LNCaP clone FGC (cell line): ENCODE measurements around the gene TOR4A.

Source experiments
- DNase-seq: peaks from one replicate; pipeline ENCODE4 v3.0.0-alpha.2; 2011; ENCODE audit warnings: low read depth
- H3K4me3 ChIP-seq: 2 replicates; pipeline ENCODE4 v1.5.1; 2011; ENCODE audit warnings: mild to moderate bottlenecking, low read depth, low read length, control low read depth
- TF ChIP-seq, protein P1 (sequence below): IDR thresholded peaks from 2 replicates; pipeline ENCODE4 v1.5.1; 2012; ENCODE audit warnings: mild to moderate bottlenecking; ENCODE audit not compliant: control insufficient read depth, insufficient read depth; ENCODE audit errors: extremely low read depth

The TOR4A gene

DNA sequence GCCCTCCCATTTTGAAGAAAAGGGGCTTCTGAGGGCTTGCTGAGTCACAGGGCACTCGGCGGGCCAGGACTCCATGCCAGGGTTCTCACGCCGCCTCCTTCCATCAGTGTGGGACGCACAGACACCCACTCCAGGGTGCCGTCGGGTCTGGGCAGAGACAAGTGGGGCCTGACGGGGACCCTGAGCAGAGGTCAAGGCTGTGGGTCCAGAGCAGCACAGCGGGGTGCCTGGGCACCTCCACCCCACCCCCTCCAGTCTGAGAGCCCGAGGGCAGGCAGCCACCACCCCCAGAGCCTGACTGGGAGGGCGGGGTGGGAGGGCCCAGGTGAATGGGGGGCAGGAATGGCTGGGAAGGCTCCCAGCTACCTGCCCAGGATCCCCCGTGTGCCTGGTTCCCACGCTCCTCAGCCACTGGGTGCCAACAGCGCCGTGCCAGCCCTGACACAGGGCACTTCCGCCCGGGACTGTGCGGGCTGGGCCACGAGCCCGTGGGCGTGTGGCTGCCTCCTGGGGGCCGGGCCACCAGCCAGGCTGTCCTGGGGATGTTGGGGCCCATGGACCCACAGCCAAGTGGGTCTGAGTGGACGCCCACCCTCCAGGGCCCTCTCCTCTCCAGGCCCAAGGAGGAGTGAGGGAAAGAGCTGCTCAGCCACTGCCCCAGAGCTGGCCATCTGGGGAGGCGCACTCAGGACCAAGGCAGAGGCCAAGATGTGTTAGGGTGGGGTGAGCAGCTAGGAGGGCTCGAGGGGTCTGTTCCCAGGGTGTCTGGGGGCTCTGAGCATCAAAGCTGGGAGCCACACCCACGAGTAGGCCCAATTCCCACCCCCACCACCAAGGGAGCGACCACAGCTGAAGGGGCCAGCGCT lies 34.7 kb downstream of the TOR4A start:
- TF ChIP-seq, protein P1, sequence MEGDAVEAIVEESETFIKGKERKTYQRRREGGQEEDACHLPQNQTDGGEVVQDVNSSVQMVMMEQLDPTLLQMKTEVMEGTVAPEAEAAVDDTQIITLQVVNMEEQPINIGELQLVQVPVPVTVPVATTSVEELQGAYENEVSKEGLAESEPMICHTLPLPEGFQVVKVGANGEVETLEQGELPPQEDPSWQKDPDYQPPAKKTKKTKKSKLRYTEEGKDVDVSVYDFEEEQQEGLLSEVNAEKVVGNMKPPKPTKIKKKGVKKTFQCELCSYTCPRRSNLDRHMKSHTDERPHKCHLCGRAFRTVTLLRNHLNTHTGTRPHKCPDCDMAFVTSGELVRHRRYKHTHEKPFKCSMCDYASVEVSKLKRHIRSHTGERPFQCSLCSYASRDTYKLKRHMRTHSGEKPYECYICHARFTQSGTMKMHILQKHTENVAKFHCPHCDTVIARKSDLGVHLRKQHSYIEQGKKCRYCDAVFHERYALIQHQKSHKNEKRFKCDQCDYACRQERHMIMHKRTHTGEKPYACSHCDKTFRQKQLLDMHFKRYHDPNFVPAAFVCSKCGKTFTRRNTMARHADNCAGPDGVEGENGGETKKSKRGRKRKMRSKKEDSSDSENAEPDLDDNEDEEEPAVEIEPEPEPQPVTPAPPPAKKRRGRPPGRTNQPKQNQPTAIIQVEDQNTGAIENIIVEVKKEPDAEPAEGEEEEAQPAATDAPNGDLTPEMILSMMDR: no peak
- DNase-seq: no peak
- H3K4me3 ChIP-seq: no peak overlapping the region

DNA sequence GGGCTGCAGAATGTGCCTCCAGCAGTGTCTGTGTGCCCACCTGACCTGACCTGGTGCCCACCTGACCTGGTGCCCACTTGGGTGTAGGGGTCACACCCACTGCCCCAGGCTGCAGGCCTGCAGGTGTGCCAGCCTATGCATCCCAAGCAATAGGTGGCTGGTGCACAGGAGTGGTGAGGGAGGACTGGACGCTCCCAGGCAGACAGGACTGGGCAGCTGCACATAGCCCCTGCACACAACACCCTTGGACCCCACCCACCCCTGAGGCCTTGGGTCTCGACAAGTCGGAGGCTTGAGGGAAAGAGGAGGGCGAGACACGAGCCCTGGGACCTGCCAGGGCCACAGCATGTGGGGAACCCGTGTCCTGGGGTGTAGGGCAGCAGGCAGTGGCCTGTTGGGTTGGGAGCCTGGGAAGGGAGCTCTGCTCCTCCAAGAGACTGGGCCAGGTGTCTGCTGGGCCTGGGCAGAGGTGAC lies 35.4 kb downstream of the TOR4A start:
- no peak overlapping the region for H3K4me3 ChIP-seq
- DNase-seq: no peak
- TF ChIP-seq, protein P1: no peak

DNA sequence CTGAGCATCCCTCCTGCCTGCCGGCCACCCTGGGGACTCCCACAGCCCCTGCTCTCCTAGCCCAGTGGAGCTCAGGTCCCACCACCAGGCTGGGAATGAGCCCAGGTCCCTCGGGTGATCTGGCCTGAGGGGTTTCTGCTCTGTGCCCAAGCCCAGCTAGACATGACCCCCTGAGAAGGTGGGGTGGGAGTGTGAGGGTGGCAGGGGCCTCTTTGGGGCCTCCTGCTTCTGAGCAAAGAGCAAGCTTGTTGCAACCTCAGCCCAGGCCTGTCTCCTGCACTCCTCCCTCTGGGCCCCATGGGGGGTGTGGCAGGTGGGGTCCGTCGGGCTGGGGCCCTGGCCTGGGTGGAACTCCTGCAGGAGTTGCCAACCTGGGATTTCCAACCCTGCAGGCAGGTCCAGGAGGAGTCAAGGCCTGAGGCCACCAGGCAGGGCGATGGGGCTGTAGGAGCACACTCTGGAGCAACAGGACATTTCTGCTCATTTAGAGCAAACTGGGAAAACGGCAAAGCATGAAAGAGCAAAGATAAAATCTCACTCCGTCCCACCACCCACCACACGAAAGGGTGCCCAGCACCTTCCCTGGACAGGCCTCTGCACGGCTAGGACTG lies 35.9 kb downstream of the TOR4A start:
- no peak overlapping the region for H3K4me3 ChIP-seq
- no peak for DNase-seq

GRCh38 chr9:137313956-137314560 lies 36.5 kb downstream of the TOR4A start:
- TF ChIP-seq, protein P1: no peak
- no peak for DNase-seq
- no peak overlapping the region for H3K4me3 ChIP-seq

More for the DNA sequence above, 35.9 kb downstream of the TOR4A start:
- TF ChIP-seq, protein P1: no peak

DNA sequence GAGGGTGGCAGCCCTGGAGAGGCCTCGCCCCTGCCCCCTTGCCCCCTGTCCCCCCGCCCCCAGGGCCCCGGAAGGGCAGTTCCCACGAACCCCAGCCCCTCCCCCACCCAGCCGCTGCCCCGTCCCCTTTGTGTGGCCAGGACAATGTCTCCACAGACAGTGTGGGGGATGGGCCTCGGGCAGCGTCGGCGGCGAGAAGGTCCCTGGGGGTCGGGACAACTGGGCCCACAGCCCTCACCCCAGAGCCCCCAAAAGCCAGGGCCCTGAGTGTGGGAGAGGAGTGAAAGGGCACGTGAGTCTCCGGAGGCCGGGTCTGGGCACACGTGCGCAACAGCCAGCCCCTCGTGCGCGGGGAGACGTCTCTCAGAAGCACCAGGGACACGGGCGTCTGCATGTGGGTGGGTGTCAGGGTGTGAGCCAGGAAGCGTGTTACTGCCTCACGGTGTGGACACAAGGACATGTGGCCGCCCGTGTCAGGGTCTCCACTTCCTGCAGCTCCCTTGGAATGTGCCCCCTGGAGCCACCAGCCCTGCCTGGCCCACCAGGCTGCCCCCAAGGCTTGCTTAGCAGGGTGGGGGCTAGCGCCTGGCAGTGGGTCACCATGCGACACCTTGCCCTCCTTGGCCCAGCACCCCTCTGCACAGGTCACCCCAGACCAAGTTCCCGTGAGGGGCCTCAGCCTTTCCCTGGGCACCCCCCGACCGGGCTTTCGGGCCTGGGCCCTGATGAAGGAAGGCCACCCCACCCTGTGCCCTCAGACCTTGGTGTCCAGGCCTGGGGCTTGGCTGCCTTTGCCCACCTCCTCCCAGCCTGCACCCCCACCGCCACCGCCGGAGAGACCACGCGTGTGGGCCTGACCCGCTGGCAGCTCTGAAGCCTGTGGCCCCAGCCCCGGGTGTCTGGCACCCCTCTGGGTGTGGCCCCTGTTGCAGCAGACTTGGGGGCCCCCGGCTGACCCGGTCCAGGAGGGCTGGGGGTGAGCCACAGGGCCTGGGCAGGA lies 37.3 kb downstream of the TOR4A start:
- TF ChIP-seq, protein P1: no peak
- no peak for DNase-seq
- no peak overlapping the region for H3K4me3 ChIP-seq

DNA sequence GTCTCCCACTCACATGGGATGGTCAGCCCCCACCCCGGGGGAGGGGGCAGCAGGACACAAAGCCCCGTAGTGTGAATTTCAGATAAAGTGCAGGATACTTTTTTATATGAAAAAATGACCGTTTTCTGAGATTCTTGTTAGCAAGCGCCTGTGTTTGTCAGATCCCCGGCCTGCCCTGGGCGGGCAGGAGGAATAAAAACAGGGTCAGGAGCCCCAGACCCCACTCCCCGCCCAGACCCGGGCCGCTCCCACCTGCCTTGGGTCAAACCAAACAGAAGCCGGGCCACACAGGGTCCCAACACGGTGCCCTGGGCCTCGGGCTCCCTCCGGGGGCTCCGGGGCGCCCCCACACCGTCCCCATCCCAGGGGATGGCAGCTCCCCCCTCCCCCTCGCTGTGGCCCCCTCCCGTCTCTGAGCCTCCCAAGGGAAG lies 38.1 kb downstream of the TOR4A start:
- H3K4me3 ChIP-seq: no peak overlapping the region
- TF ChIP-seq, protein P1: no peak
- DNase-seq: no peak
